ENCODE data around the gene SNRNP70.
"Not testable (repeated sequence)": the region's sequence is repeated elsewhere in the genome, so short reads cannot be mapped to it uniquely, and the experiment has no call there.

SNRNP70 gene

GRCh38 chr19:49049834-49050233 is 35.4 kb upstream of the SNRNP70 start:
- not testable (repeated sequence) for H3K4me2 ChIP-seq (ENCODE audit: low read length); H3K36me3 ChIP-seq (ENCODE audit: control insufficient read depth, insufficient read depth, low read length); H3K9me3 ChIP-seq (ENCODE audit: control insufficient read depth, low read length); H3K4me3 ChIP-seq (ENCODE audit: low read depth, low read length); H3K9ac ChIP-seq; H2AFZ ChIP-seq; H3K27ac ChIP-seq; H3K27me3 ChIP-seq (ENCODE audit: control insufficient read depth, insufficient read depth, low read length); H3K4me1 ChIP-seq; H3K79me2 ChIP-seq

DNA sequence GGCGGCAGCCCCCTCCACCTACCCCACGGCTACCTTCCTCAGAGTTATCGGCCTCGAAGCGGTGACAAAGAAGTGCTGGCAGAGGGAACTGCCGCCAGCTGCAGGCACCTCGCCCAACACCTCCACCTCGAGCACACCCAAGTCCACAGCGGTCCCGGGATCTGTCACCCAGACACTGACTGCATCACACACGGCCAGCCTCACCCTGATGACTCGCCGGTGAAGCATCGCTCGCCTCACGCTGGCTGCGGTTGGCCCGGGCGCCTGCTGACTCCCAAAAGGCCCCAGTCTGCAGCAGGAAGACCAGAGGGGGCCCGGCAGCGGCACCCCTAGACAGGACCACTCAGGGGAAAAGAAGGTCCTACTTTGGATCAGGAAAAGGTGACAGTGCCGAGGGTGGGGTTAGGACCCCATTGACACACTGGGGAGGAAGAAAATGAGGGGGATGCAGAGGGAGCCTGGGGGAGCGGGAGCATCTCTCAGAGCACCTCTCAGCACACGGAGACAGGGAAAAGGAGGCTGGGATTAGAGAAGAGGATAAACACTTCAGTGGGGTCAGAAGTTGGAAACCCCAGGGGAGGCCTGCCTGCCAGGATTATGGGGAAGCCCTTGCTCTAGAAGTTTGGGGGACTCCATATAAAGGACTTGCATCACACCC is 34.7 kb upstream of the SNRNP70 start:
- not testable (repeated sequence) for H2AFZ ChIP-seq

DNA sequence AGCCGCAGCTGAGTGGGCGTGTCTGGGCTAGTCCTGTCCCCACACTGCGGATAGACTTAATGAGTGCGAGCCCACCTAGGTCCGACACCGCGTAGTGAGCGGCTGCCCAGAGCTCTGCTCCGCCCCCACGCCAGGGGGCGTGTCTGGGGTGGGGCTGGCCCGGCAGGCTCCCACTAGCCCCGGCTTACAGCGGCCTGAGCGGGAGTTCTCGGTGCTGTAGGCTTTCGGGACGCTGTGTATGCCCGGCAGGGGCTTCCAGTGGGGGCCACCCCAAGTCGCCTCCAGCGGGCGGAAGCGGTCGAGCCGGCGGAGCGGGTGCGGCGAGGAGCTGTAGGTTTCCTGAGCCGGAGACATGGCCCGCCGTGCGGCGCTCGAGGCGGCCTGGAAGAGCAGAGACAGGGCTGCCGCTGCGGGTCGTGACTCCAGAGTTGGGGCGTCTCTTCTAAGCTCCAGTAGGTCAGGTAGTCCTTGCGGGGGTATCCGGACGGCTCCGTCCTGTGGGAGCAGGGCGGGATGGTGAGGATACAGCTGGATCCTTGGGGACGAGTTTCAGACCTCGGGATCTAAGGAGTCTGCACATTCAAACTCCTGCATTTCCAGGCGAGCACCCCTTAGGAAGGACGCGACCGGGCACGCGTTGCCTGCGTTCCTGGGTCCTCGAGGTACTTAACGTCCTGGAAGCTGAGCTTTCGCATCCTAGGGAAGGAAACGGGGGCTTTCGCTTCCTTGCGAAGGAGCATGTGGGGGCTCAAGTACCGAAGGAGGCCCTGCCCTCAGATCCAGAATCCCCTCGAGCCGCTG is 28.9 kb upstream of the SNRNP70 start:
- Histone ChIP-seq H3K36me3 (ENCODE audit: control insufficient read depth, insufficient read depth, low read length) (no peaks in the 10 kb centered on the region), H3K9ac (no peak overlapping the region), H3K4me1 (peaks cover 4% of the 10 kb centered on the region), H3K27ac (no peak overlapping the region), H3K27me3 (ENCODE audit: control insufficient read depth, insufficient read depth, low read length) (no peaks in the 10 kb centered on the region), H3K79me2 (no peaks in the 10 kb centered on the region), H3K4me2 (ENCODE audit: low read length) (peak overlapping the region; percentile 99), H2AFZ (peak overlapping the region; percentile 91), H3K4me3 (ENCODE audit: low read depth, low read length) (peak overlapping the region; percentile 70), H3K9me3 (ENCODE audit: control insufficient read depth, low read length) (no peaks in the 10 kb centered on the region)
- TF ChIP-seq, protein P1, sequence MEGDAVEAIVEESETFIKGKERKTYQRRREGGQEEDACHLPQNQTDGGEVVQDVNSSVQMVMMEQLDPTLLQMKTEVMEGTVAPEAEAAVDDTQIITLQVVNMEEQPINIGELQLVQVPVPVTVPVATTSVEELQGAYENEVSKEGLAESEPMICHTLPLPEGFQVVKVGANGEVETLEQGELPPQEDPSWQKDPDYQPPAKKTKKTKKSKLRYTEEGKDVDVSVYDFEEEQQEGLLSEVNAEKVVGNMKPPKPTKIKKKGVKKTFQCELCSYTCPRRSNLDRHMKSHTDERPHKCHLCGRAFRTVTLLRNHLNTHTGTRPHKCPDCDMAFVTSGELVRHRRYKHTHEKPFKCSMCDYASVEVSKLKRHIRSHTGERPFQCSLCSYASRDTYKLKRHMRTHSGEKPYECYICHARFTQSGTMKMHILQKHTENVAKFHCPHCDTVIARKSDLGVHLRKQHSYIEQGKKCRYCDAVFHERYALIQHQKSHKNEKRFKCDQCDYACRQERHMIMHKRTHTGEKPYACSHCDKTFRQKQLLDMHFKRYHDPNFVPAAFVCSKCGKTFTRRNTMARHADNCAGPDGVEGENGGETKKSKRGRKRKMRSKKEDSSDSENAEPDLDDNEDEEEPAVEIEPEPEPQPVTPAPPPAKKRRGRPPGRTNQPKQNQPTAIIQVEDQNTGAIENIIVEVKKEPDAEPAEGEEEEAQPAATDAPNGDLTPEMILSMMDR (IDR thresholded peaks at IDR 0.05) = peak; percentile 34

More for the DNA sequence above, 34.7 kb upstream of the SNRNP70 start:
- H3K4me3 ChIP-seq (ENCODE audit: low read depth, low read length); H3K79me2 ChIP-seq; H3K9me3 ChIP-seq (ENCODE audit: control insufficient read depth, low read length); H3K4me1 ChIP-seq; H3K9ac ChIP-seq; H3K27me3 ChIP-seq (ENCODE audit: control insufficient read depth, insufficient read depth, low read length); H3K36me3 ChIP-seq (ENCODE audit: control insufficient read depth, insufficient read depth, low read length); H3K27ac ChIP-seq; H3K4me2 ChIP-seq (ENCODE audit: low read length): not testable (repeated sequence)

DNA sequence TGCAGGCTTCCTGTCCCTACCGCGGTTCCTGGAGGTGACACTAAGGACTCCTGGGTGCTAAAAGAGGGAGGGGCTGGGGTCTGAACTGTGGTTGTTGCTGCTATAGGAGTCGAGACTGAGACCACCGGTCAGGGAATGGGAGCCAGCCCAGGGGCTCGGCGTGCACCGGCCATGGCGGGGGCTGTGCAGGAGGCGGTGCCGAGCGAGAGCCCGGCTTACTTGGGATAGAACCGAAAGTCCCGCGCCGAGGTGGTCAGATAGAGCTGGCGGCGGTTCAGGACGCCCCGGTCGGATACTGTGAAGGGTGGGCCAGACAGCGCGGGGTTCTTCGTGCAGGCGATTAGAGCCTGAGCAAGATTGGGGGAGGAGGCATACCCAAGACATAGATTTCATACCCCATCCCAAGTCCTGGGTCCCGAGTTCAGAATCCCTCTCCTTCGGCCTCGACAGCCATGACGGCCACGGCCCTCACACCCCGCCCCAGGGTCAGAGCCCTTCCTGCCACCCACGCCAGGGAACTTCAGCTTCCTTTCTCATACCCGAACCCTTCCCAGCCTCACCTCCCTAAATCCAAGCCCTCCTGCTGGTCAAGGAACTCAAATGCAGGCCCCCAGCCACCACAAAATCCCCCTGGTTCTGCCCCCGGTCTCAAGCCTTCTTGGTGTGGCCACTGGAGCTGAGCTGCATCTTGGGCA is 28.2 kb upstream of the SNRNP70 start:
- H3K4me2 ChIP-seq (ENCODE audit: low read length) = peak overlapping the region; percentile 99
- peak overlapping the region; percentile 91 for H2AFZ ChIP-seq
- not testable (repeated sequence) for H3K9me3 ChIP-seq (ENCODE audit: control insufficient read depth, low read length); H3K9ac ChIP-seq; H3K36me3 ChIP-seq (ENCODE audit: control insufficient read depth, insufficient read depth, low read length); H3K27me3 ChIP-seq (ENCODE audit: control insufficient read depth, insufficient read depth, low read length); H3K79me2 ChIP-seq; H3K4me1 ChIP-seq; H3K27ac ChIP-seq
- H3K4me3 ChIP-seq (ENCODE audit: low read depth, low read length) = peak overlapping the region; percentile 70

- Histone ChIP-seq H3K79me2 (no peaks in the 10 kb centered on the region), H3K4me2 (ENCODE audit: low read length) (peak within 1 kb of the TSS; percentile 99), H3K9ac (no peak within 1 kb of the TSS), H3K27ac (no peak within 1 kb of the TSS), H2AFZ (peak within 1 kb of the TSS; percentile 91), H3K27me3 (ENCODE audit: control insufficient read depth, insufficient read depth, low read length) (no peaks in the 10 kb centered on the region), H3K4me3 (ENCODE audit: low read depth, low read length) (peak within 1 kb of the TSS; percentile 70), H3K4me1 (peaks cover 4% of the 10 kb centered on the region), H3K9me3 (ENCODE audit: control insufficient read depth, low read length) (no peaks in the 10 kb centered on the region), H3K36me3 (ENCODE audit: control insufficient read depth, insufficient read depth, low read length) (no peaks in the 10 kb centered on the region)
- TF ChIP-seq, protein P1 (IDR thresholded peaks at IDR 0.05) = no peak
These were observed 27.5 kb upstream of the SNRNP70 start, which contains the start of gene CGB7 for GRCh38 chr19:49057636-49058234. TSS of gene CGB7 (minus strand) at chr19:49057749. CDS start at chr19:49055375, 2,374 bp downstream.

Measured in parathyroid adenoma (tissue), 2 donors.